K562 (cell line): ENCODE results near the gene ZNF346. TPM values are rescaled to one million over a fixed set of nuclear protein-coding genes. Genes with fewer than 3 reads are reported as not detected.
A peak's percentile ranks its signal among the peaks of the same experiment; 100 is the strongest.

ENCODE experiments used
- ARID3A ChIP-seq: IDR thresholded peaks from 2 replicates; pipeline ENCODE4 v1.6.1; 2012; ENCODE audit warnings: low read depth, low read length, improper control_type of control experiment, borderline replicate concordance
- BCL6 ChIP-seq: fragments of 250-450 bp; sonication (Bioruptor Pico); IDR thresholded peaks from 2 replicates; pipeline ENCODE4 v1.4.0; 2020
- BMI1 ChIP-seq: fragments of 150-350 bp; IDR thresholded peaks from 2 replicates; pipeline ENCODE4 v1.6.1; 2014; ENCODE audit warnings: low read length
- NFATC3 ChIP-seq: fragments of 450-650 bp; IDR thresholded peaks from 2 replicates; pipeline ENCODE4 v1.6.1; 2017; ENCODE audit warnings: mild to moderate bottlenecking
- POLR2A ChIP-seq: fragments of 450-650 bp; conservative IDR thresholded peaks from 2 replicates; pipeline ENCODE4 v1.6.1; 2016
- SAFB2 ChIP-seq: fragments of 200-400 bp; formaldehyde crosslinking; IDR thresholded peaks from 2 replicates; pipeline ENCODE4 v1.6.1; 2018; ENCODE audit warnings: borderline replicate concordance, low read length, low read depth, moderate library complexity; ENCODE audit not compliant: severe bottlenecking
- SNAPC5 ChIP-seq: fragments of 250-450 bp; sonication (Bioruptor Pico); IDR thresholded peaks from 2 replicates; pipeline ENCODE4 v1.8.0; 2021; ENCODE audit warnings: moderate library complexity, mild to moderate bottlenecking, inconsistent platforms
- ZNF57 ChIP-seq: fragments of 450-650 bp; formaldehyde crosslinking; IDR thresholded peaks from 2 replicates; pipeline ENCODE4 v1.4.0; 2020; ENCODE audit warnings: mild to moderate bottlenecking, moderate library complexity
- ZNF639 ChIP-seq, 2 experiments: fragments of 200-800 bp in 1 of 2; sonication (Bioruptor generic) in 1 of 2; sonication (generic) in 1 of 2; formaldehyde crosslinking in 1 of 2; IDR thresholded peaks in 1 of 2; conservative IDR thresholded peaks in 1 of 2; 2 replicates each; pipeline versions ENCODE4 v1.5.0 to v1.6.1; 2016 to 2020; ENCODE audit warnings: missing compliant biosample characterization in 1 of 2, missing genetic modification characterization in 1 of 2, missing genetic modification reagents in 1 of 2
- polyA plus RNA-seq, 8 experiments: library from polyadenylated mRNA; depleted of rRNA in 4 of 8; stranded (reverse) in 5 of 8; unstranded in 3 of 8; fragments of >200 nt; fragmentation: Nextera tagmentation in 2 of 8; fragmentation: Illumina TruSeq in 1 of 8; extraction: Ambion mirVana in 2 of 8; extraction: Trizol in 1 of 8; gene quantifications; 2 replicates each; pipeline versions ENCODE4 v1.2.1 to v1.2.3, GENCODE V29; 2011 to 2014; ENCODE audit warnings: inconsistent platforms in 1 of 8, missing spikeins in 1 of 8
- total RNA-seq, 7 experiments: library from RNA; depleted of rRNA in 6 of 7; stranded (reverse); fragments of >200 nt in 6 of 7; fragmentation: Illumina TruSeq in 2 of 7; extraction: Trizol in 2 of 7; gene quantifications; 2 replicates each; pipeline versions ENCODE4 v1.2.1 to v1.2.3, GENCODE V29; 2011 to 2021; ENCODE audit warnings: low replicate concordance in 1 of 7
- TF ChIP-seq, protein P1 (sequence below): fragments of 200-600 bp; sonication (generic); IDR thresholded peaks from one replicate; pipeline ENCODE4 v1.6.1; 2012; ENCODE audit warnings: mild to moderate bottlenecking, low read depth, low read length, inconsistent platforms
- TF ChIP-seq, protein P2 (sequence below): fragments of 200-800 bp; sonication (Bioruptor generic); IDR thresholded peaks from 2 replicates; pipeline ENCODE4 v1.6.1; 2017; ENCODE audit warnings: missing genetic modification characterization, missing compliant biosample characterization

The ZNF346 gene
- total and polyA plus RNA-seq, 9 of the 15 experiments (the other 6 are each of a cell fraction or from before 2014, with no cell fraction given) = 5.0 to 25.1 (median 20.1) TPM

DNA sequence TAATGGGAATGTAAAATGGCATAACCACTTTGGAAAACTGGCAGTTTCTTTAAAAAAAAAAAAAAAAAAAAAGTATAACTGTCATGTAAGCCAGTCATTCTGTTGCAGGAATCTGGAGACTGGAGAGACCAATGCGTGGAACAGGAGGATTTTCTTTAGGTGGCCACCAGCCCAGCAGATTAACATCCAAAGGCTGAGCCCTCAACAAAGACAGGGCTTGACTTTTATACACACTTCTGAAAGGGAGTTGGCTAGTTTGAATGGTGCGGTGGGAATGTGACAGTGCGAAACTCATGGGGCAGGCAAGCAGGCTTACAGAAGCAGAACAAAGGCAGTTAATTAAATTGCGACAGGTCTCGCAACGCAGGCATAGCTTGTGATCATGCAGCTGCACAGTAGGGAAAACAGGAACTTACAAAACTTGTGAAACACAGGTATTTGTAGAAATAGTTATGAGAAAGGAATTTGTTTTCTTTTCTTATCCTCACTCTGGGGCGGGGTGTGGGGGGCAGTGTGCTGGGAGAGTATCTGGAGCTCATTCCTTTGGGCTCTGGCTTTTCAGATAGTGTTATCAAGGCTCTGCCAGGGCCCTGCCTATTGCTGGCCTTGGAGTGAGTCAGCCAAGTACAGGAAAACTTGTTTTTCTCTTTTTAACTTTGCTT lies 27.9 kb upstream of the ZNF346 start (continued):
- TF ChIP-seq, protein P1, sequence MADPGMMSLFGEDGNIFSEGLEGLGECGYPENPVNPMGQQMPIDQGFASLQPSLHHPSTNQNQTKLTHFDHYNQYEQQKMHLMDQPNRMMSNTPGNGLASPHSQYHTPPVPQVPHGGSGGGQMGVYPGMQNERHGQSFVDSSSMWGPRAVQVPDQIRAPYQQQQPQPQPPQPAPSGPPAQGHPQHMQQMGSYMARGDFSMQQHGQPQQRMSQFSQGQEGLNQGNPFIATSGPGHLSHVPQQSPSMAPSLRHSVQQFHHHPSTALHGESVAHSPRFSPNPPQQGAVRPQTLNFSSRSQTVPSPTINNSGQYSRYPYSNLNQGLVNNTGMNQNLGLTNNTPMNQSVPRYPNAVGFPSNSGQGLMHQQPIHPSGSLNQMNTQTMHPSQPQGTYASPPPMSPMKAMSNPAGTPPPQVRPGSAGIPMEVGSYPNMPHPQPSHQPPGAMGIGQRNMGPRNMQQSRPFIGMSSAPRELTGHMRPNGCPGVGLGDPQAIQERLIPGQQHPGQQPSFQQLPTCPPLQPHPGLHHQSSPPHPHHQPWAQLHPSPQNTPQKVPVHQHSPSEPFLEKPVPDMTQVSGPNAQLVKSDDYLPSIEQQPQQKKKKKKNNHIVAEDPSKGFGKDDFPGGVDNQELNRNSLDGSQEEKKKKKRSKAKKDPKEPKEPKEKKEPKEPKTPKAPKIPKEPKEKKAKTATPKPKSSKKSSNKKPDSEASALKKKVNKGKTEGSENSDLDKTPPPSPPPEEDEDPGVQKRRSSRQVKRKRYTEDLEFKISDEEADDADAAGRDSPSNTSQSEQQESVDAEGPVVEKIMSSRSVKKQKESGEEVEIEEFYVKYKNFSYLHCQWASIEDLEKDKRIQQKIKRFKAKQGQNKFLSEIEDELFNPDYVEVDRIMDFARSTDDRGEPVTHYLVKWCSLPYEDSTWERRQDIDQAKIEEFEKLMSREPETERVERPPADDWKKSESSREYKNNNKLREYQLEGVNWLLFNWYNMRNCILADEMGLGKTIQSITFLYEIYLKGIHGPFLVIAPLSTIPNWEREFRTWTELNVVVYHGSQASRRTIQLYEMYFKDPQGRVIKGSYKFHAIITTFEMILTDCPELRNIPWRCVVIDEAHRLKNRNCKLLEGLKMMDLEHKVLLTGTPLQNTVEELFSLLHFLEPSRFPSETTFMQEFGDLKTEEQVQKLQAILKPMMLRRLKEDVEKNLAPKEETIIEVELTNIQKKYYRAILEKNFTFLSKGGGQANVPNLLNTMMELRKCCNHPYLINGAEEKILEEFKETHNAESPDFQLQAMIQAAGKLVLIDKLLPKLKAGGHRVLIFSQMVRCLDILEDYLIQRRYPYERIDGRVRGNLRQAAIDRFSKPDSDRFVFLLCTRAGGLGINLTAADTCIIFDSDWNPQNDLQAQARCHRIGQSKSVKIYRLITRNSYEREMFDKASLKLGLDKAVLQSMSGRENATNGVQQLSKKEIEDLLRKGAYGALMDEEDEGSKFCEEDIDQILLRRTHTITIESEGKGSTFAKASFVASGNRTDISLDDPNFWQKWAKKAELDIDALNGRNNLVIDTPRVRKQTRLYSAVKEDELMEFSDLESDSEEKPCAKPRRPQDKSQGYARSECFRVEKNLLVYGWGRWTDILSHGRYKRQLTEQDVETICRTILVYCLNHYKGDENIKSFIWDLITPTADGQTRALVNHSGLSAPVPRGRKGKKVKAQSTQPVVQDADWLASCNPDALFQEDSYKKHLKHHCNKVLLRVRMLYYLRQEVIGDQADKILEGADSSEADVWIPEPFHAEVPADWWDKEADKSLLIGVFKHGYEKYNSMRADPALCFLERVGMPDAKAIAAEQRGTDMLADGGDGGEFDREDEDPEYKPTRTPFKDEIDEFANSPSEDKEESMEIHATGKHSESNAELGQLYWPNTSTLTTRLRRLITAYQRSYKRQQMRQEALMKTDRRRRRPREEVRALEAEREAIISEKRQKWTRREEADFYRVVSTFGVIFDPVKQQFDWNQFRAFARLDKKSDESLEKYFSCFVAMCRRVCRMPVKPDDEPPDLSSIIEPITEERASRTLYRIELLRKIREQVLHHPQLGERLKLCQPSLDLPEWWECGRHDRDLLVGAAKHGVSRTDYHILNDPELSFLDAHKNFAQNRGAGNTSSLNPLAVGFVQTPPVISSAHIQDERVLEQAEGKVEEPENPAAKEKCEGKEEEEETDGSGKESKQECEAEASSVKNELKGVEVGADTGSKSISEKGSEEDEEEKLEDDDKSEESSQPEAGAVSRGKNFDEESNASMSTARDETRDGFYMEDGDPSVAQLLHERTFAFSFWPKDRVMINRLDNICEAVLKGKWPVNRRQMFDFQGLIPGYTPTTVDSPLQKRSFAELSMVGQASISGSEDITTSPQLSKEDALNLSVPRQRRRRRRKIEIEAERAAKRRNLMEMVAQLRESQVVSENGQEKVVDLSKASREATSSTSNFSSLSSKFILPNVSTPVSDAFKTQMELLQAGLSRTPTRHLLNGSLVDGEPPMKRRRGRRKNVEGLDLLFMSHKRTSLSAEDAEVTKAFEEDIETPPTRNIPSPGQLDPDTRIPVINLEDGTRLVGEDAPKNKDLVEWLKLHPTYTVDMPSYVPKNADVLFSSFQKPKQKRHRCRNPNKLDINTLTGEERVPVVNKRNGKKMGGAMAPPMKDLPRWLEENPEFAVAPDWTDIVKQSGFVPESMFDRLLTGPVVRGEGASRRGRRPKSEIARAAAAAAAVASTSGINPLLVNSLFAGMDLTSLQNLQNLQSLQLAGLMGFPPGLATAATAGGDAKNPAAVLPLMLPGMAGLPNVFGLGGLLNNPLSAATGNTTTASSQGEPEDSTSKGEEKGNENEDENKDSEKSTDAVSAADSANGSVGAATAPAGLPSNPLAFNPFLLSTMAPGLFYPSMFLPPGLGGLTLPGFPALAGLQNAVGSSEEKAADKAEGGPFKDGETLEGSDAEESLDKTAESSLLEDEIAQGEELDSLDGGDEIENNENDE = peak; percentile 26
- peak in 1 of 2 experiments; percentile 74; a peak in 2 of 4 replicates for TF ChIP-seq ZNF639 (CRISPR knock-in tag; conservative IDR thresholded peaks at IDR 0.05 in 1 of 2, IDR thresholded peaks at IDR 0.05 in 1 of 2)
- no peak for TF ChIP-seq BCL6 (CRISPR knock-in tag)
- TF ChIP-seq POLR2A = no peak
- TF ChIP-seq BMI1 = no peak
- TF ChIP-seq, protein P2, sequence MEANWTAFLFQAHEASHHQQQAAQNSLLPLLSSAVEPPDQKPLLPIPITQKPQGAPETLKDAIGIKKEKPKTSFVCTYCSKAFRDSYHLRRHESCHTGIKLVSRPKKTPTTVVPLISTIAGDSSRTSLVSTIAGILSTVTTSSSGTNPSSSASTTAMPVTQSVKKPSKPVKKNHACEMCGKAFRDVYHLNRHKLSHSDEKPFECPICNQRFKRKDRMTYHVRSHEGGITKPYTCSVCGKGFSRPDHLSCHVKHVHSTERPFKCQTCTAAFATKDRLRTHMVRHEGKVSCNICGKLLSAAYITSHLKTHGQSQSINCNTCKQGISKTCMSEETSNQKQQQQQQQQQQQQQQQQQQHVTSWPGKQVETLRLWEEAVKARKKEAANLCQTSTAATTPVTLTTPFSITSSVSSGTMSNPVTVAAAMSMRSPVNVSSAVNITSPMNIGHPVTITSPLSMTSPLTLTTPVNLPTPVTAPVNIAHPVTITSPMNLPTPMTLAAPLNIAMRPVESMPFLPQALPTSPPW (CRISPR knock-in tag) = peak; percentile 95
- TF ChIP-seq ARID3A = no peak
- TF ChIP-seq SAFB2 = no peak
- no peak for TF ChIP-seq ZNF57
- TF ChIP-seq SNAPC5 = no peak
- no peak for TF ChIP-seq NFATC3
